Measurements from ENCODE around the gene ZBTB18. TPM values are rescaled to one million over a fixed set of nuclear protein-coding genes. Genes with fewer than 3 reads are reported as not detected.

ZBTB18 gene
- total and polyA plus RNA-seq, 2 of the 4 experiments (the other 2 are of a cell fraction), result 10.0 to 16.0 TPM

DNA sequence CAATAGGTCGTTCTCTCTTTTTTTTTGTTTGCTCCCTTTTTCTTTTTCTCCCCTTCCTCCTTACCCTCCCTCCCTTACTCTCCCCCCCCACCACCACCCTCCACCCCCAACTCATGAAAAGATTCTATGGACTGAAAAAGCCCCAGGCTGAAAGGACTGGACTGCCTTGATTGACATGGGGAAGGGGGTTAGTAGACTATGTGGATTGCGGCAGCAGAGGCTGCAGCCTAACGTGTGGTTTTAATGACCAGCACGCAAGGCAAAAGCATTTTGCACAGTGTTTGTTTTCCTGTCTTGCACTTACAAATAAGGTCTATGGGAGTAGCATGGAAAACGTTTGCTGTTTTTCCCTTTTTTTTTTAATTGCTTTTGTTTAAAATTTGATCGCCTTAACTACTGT lies 5.5 kb downstream of the ZBTB18 start:
- peaks cover 19 to 31% of the 10 kb centered on the region in 2 experiments for H3K79me1 ChIP-seq (ENCODE audit: low read depth in 1 of 2, low read length in 2 of 2)
- in situ Hi-C loops (cut with MboI; ENCODE audit: low sequenced_read_pairs) (loop anchor here (25.0 kb wide), 1 partner anchor 206 kb away; no protein-coding TSS in a partner anchor), dilution Hi-C loops (cut with HindIII; ENCODE audit: low sequenced_read_pairs, unreplicated experiment) (no loop called here), intact Hi-C loops (cut with micrococcal nuclease) (loop anchor here (10.0 kb wide), 1 partner anchor 48 kb away; no protein-coding TSS in a partner anchor)
- no peak overlapping the region for H3K4me3 ChIP-seq (ENCODE audit: insufficient read depth, low read depth, low read length)
- no peak overlapping the region for H3K4me2 ChIP-seq (ENCODE audit: low read depth, low read length)
- no peaks in the 10 kb centered on the region for H3K4me1 ChIP-seq (ENCODE audit: control insufficient read depth, insufficient read depth, low read length)
- peaks cover 19% of the 10 kb centered on the region for H3K36me3 ChIP-seq (ENCODE audit: control insufficient read depth, insufficient read depth, low read length)
- WGBS, 2 experiments (ENCODE audit: extremely low coverage in 2 of 2, insufficient read length in 1 of 2), result 94% methylated on average over 3 of the region's 6 CpGs; no CpG with 5 or more reads in 1 of the 2 experiments
- peaks cover 16% of the 10 kb centered on the region for H4K20me1 ChIP-seq (ENCODE audit: insufficient read depth, low read length)
- H3K23ac ChIP-seq (ENCODE audit: low read depth, low read length), result no peak overlapping the region
- H2BK15ac ChIP-seq (ENCODE audit: low read depth, low read length), result no peak overlapping the region
- H3K27ac ChIP-seq (ENCODE audit: insufficient read depth, low read length), result no peak overlapping the region
- H2AK5ac ChIP-seq (ENCODE audit: low read depth, low read length), result no peak overlapping the region
- CTCF ChIA-PET, result no interaction called here
- no peak overlapping the region for H2AK9ac ChIP-seq (replicated peaks; ENCODE audit: low read depth, low read length, poor library complexity)
- no peak overlapping the region for H2AFZ ChIP-seq (replicated peaks; ENCODE audit: low read length, poor library complexity)
- no peak overlapping the region for H4K8ac ChIP-seq (ENCODE audit: low read depth in 2 of 2, low read length in 2 of 2)
- no peaks in the 10 kb centered on the region for H3K27me3 ChIP-seq (ENCODE audit: control insufficient read depth, insufficient read depth, low read length)
- H4K91ac ChIP-seq (ENCODE audit: insufficient read depth, low read depth, low read length), result no peak overlapping the region
- no peak overlapping the region for H3K9ac ChIP-seq (ENCODE audit: low read depth, low read length)
- no peak overlapping the region for H4K5ac ChIP-seq (ENCODE audit: low read depth, low read length)
- ATAC-seq (ENCODE audit: low read depth), result no peak
- no peak overlapping the region for H3K14ac ChIP-seq (replicated peaks; ENCODE audit: low read depth, low read length)
- no TSS peak for BruUV-seq (replicated peaks)
- POLR2A ChIA-PET (ENCODE audit: unreplicated experiment), result no interaction called here
- TF ChIP-seq MAFK (IDR thresholded peaks at IDR 0.05; ENCODE audit: low read depth, low read length) (no peak), CHD1 (IDR thresholded peaks at IDR 0.05; ENCODE audit: low read depth, low read length) (no peak), POLR2A (IDR thresholded peaks at IDR 0.05; ENCODE audit: low read depth, low read length) (no peak), RAD21 (IDR thresholded peaks at IDR 0.05; ENCODE audit: low read length) (no peak), FOS (IDR thresholded peaks at IDR 0.05; ENCODE audit: low read depth, low read length) (no peak), RCOR1 (IDR thresholded peaks at IDR 0.05; ENCODE audit: insufficient replicate concordance, low read length) (no peak), CEBPB (IDR thresholded peaks at IDR 0.05; ENCODE audit: low read depth, low read length) (no peak)
- TF ChIP-seq, protein P1, sequence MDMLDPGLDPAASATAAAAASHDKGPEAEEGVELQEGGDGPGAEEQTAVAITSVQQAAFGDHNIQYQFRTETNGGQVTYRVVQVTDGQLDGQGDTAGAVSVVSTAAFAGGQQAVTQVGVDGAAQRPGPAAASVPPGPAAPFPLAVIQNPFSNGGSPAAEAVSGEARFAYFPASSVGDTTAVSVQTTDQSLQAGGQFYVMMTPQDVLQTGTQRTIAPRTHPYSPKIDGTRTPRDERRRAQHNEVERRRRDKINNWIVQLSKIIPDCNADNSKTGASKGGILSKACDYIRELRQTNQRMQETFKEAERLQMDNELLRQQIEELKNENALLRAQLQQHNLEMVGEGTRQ (IDR thresholded peaks at IDR 0.05; ENCODE audit: low read depth, low read length), result no peak
- TF ChIP-seq, protein P2, sequence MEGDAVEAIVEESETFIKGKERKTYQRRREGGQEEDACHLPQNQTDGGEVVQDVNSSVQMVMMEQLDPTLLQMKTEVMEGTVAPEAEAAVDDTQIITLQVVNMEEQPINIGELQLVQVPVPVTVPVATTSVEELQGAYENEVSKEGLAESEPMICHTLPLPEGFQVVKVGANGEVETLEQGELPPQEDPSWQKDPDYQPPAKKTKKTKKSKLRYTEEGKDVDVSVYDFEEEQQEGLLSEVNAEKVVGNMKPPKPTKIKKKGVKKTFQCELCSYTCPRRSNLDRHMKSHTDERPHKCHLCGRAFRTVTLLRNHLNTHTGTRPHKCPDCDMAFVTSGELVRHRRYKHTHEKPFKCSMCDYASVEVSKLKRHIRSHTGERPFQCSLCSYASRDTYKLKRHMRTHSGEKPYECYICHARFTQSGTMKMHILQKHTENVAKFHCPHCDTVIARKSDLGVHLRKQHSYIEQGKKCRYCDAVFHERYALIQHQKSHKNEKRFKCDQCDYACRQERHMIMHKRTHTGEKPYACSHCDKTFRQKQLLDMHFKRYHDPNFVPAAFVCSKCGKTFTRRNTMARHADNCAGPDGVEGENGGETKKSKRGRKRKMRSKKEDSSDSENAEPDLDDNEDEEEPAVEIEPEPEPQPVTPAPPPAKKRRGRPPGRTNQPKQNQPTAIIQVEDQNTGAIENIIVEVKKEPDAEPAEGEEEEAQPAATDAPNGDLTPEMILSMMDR (conservative IDR thresholded peaks at IDR 0.05; ENCODE audit: low read depth, low read length), result no peak
- H3K9me3 ChIP-seq (ENCODE audit: control insufficient read depth, insufficient read depth, low read length), result no peaks in the 10 kb centered on the region
- no peak overlapping the region for H2BK120ac ChIP-seq (ENCODE audit: low read depth, low read length)
- H3K18ac ChIP-seq (ENCODE audit: low read depth, low read length), result no peak overlapping the region
- H2BK20ac ChIP-seq (ENCODE audit: low read depth, low read length), result no peak overlapping the region
- H3K4ac ChIP-seq (ENCODE audit: low read depth, low read length), result no peak overlapping the region
- H2BK5ac ChIP-seq (ENCODE audit: low read depth, low read length, poor library complexity, severe bottlenecking), result no peak overlapping the region
- H3K9me1 ChIP-seq (ENCODE audit: insufficient read depth, low read length), result no peaks in the 10 kb centered on the region
- no peak for DNase-seq
- no peak overlapping the region for H3K56ac ChIP-seq (ENCODE audit: extremely low read depth, insufficient read depth, low read length)

Measured in IMR-90 (cell line).